Activated CD4-positive, alpha-beta T cell treated with anti-CD3 and anti-CD28 coated beads, Interleukin-2, amount 10 ng/mL, durations not matched to agents 24 days and 14 days (primary cell): ENCODE measurements around the gene HELZ2. TPM values are rescaled to one million over a fixed set of nuclear protein-coding genes. Genes with fewer than 3 reads are reported as not detected.
"Not testable (repeated sequence)": the region's sequence is repeated elsewhere in the genome, so short reads cannot be mapped to it uniquely, and the experiment has no call there.

Source experiments
- DNase-seq: peaks from one replicate; pipeline ENCODE4 v3.0.0; 2022
- H3K27ac Mint-ChIP-seq: one replicate; pipeline ENCODE4 v1.8.0; 2022; ENCODE audit warnings: mild to moderate bottlenecking, mixed read lengths
- H3K27me3 Mint-ChIP-seq: one replicate; pipeline ENCODE4 v1.8.0; 2022; ENCODE audit warnings: mixed read lengths
- H3K36me3 Mint-ChIP-seq: one replicate; pipeline ENCODE4 v1.8.0; 2022; ENCODE audit warnings: low read depth, mild to moderate bottlenecking, mixed read lengths
- H3K4me1 Mint-ChIP-seq: one replicate; pipeline ENCODE4 v1.8.0; 2021; ENCODE audit warnings: mixed read lengths
- H3K4me3 Mint-ChIP-seq: one replicate; pipeline ENCODE4 v1.8.0; 2022; ENCODE audit warnings: mild to moderate bottlenecking, moderate library complexity, mixed read lengths
- H3K9me3 Mint-ChIP-seq: one replicate; pipeline ENCODE4 v1.8.0; 2021; ENCODE audit warnings: mixed read lengths
- intact Hi-C: fragments of 100-400 bp; cut with micrococcal nuclease; formaldehyde crosslinking; loops from one replicate; pipeline ENCODE4 v1.15.1; 2023
- total RNA-seq: library from RNA; stranded (reverse); gene quantifications from 2 replicates; pipeline ENCODE4 v1.2.3, GENCODE V29; 2022

Gene HELZ2
- total RNA-seq, 1 donor from 2014 or later: 15.9 TPM

DNA sequence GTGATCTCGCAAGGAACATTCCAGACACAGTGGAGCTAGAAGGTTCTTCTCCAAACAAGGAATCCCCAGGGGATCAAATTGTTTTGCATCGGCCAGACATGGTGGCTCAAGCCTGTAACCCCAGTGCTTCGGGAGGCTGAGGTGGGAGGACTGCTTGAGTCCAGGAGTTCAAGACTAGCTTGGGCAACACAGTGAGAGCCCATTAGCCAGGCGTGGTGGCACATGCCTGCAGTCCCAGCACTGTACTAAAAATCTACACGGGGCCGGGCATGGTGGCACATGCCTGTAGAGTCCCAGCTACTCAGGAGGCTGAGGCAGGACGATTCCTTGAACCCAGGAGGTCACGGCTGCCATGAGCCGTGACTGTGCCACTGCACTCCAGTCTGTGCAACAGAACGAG, 37.6 kb upstream of the HELZ2 start:
- no peaks in the 10 kb centered on the region for H3K27me3 Mint-ChIP-seq
- H3K4me1 Mint-ChIP-seq: peaks cover 2% of the 10 kb centered on the region
- no peak overlapping the region for H3K4me3 Mint-ChIP-seq
- H3K27ac Mint-ChIP-seq: no peak overlapping the region
- intact Hi-C loops: no loop called here
- H3K36me3 Mint-ChIP-seq: peaks cover 23% of the 10 kb centered on the region
- no peak for DNase-seq
- no peaks in the 10 kb centered on the region for H3K9me3 Mint-ChIP-seq

DNA sequence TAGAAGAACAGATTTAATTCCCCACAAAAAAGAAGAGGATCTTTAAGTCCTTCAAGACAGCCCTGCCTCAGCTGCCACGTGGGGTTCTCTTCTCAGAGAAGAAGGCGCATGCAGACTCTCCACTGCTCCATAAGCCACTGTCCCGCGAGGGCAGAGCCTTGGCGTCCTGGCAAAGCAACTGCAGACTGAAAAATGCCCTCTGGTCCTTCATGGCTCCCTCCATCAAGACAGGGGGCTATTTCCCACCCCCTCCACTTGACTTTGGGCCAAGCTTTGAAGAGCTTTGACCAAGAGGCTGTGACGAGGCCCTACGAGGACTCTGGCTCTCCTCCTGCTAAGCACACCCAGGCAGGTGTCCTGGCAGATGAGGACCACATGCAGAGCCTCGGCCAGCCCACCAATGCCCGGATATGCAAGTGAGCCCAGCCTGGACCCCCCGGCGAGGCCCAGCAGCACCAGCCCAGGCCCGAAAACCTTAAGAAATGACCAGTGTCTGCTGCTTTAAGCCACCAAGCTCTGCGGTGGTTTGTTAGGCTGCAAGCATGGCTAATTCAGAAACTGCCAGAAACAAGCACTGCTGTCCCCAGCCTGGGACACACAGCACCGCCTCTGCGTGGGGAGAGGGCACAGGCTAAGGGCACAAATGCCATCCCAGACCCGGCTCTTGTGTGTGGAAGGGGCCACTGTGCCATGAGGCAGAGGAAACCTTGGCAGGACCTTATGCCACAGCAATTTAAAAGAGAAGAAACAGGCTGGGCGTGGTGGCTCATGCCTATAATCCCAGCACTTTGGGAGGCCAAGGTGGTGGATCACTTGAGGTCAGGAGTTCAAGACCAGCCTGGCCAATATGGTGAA, 36.8 kb upstream of the HELZ2 start:
- intact Hi-C loops: no loop called here
- no peak overlapping the region for H3K27ac Mint-ChIP-seq

DNA sequence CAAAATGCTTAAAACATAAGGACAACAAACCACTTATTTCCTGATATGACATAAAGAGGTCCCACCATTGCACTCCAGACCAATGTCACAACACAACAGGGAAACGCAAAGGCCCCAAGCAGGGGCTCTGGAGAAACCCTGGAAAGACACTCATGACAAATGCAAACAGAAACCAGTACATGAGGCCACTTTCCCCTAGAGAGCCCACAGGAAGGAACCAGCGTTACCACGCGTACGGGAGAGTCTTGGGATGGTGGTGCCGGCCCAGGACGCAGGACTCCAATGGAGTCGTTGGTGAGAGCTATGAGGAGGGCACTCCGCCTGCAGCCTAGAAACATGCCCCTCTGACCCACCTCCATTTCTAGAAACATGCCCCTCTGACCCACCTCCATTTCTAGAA, 32.6 kb upstream of the HELZ2 start:
- H3K9me3 Mint-ChIP-seq: no peaks in the 10 kb centered on the region
- peaks cover 31% of the 10 kb centered on the region for H3K36me3 Mint-ChIP-seq
- H3K4me1 Mint-ChIP-seq: peaks cover 2% of the 10 kb centered on the region
- no peak overlapping the region for H3K27ac Mint-ChIP-seq
- no peak for DNase-seq
- intact Hi-C loops: no loop called here
- no peaks in the 10 kb centered on the region for H3K27me3 Mint-ChIP-seq
- no peak overlapping the region for H3K4me3 Mint-ChIP-seq

More for the DNA sequence above, 36.8 kb upstream of the HELZ2 start:
- Mint-ChIP-seq H3K4me1 (peaks cover 2% of the 10 kb centered on the region), H3K9me3 (no peaks in the 10 kb centered on the region), H3K36me3 (peaks cover 23% of the 10 kb centered on the region), H3K27me3 (no peaks in the 10 kb centered on the region), H3K4me3 (no peak overlapping the region)
- no peak for DNase-seq

DNA sequence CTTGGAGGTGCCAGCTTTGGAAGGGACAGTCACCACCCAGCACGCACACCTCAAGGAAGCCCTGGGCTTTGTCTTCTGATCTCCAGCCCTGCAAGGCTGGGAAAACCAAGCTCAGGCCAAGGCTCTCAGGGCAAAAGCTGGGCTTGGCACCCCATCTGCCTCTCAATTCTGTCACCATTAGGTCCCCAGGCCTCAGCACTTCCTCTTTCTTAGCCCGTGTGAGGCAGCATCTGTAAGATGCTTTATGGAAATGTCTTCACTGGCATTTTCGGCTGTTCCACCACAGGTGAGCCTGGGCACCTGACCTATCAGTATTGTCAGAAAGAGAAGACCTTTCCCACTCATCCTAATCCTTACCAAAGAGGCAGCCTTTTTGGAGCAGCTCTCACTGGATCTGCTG, 28.3 kb upstream of the HELZ2 start:
- peaks cover 51% of the 10 kb centered on the region for H3K36me3 Mint-ChIP-seq
- peaks cover 3% of the 10 kb centered on the region for H3K4me1 Mint-ChIP-seq
- H3K27me3 Mint-ChIP-seq: no peaks in the 10 kb centered on the region

DNA sequence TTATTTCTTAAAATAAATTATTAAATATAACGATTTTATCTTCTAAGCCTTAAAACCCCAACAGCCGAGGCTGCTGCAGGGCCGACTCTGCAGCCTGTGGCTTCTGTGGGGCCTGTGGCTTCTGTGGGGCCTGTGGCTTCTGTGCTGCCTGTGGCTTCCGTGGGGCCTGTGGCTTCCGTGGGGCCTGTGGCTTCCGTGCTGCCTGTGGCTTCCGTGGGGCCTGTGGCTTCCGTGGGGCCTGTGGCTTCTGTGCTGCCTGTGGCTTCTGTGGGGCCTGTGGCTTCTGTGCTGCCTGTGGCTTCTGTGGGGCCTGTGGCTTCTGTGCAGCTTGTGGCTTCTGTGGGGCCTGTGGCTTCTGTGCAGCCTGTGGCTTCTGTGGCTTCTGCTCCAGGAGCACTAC, 27.6 kb upstream of the HELZ2 start:
- H3K27ac Mint-ChIP-seq, H3K27me3 Mint-ChIP-seq, intact Hi-C loops, H3K4me1 Mint-ChIP-seq, H3K9me3 Mint-ChIP-seq, H3K4me3 Mint-ChIP-seq: not testable (repeated sequence)
- H3K36me3 Mint-ChIP-seq: peaks cover 50% of the 10 kb centered on the region
- peak; percentile 70 for DNase-seq

More for the DNA sequence above, 28.3 kb upstream of the HELZ2 start:
- Mint-ChIP-seq H3K4me3 (no peak overlapping the region), H3K27ac (no peak overlapping the region), H3K9me3 (no peaks in the 10 kb centered on the region)
- no peak for DNase-seq
- intact Hi-C loops: no loop called here

DNA sequence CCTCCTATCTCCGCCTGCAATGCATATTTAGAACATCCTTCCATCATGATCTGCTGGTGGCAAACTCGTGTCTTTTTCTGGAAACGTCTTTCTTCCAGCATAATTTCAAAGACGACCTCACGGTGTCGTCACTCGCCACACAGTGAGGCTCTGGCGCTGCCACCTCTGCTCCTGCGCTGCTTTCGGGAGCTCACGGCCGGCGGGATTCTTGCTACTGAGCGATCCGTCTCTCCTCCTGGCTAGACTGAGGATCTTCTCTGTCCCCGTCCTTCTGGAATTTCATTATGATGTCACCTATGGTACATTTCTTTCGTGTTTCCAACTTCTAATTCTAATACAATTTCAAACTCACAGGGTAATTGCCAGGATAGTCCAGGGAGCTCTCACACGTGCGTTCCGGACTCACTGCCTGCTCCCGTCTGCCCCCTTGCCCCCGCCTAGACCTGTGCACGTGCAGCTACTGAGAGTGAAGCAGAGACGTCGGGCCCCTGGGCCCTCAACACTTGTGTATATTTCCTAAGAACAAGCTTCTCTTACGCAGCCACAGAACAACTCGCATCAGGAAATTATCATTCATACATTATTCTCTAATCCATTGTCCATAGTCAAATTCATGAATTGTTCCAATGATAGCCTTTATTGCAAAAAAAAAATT, 25.5 kb upstream of the HELZ2 start:
- H3K36me3 Mint-ChIP-seq: peaks cover 50% of the 10 kb centered on the region
- no peak for DNase-seq
- H3K4me1 Mint-ChIP-seq: peaks cover 3% of the 10 kb centered on the region
- no peaks in the 10 kb centered on the region for H3K27me3 Mint-ChIP-seq
- no peaks in the 10 kb centered on the region for H3K9me3 Mint-ChIP-seq
- H3K27ac Mint-ChIP-seq: no peak overlapping the region
- no peak overlapping the region for H3K4me3 Mint-ChIP-seq
- intact Hi-C loops: no loop called here

DNA sequence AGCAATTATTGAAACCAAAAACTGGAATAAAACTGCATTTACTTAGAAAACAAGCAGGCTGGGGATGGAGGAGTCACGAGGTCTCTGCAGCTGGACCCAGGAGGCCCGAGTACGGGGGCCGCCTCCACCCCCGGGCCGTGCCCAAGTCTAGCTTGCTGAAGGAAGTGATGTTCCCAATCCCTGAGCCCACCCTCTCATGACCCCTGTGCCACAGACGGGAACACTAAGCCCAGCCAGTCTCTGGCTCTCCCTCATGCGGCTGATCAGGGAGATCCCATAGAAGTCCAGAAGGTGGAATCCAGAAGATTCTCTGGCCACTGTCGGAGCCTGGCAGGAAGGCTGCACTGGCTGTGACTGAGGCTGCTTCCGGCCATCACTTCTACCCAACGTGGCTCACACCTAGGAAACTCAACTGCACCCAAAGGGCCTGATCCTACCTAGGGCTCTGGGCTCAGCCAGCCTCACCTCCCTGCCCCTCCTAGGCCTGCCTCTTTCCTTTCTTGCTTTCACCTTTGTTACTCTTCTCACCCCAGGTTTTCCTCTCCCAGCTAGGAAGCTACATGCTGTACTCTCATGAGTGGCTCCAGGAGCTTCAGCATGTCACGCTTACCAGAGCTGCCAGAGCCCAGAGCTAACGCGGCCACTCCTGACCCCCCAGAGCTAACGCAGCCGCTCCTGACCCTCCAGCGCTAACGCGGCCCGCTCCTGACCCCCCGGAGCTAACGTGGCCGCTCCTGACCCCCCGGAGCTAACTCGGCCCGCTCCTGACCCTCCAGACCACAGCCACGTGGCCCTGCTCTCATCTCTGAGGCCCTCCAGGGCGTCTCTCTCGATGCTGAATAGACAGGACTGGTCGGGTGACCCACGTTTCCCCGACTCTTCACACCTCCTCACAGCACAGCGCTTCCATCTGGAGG, 24.7 kb upstream of the HELZ2 start:
- H3K27me3 Mint-ChIP-seq: no peaks in the 10 kb centered on the region
- peaks cover 46% of the 10 kb centered on the region for H3K36me3 Mint-ChIP-seq
- no peak overlapping the region for H3K27ac Mint-ChIP-seq
- H3K4me1 Mint-ChIP-seq: peaks cover 3% of the 10 kb centered on the region
- DNase-seq: no peak
- no peak overlapping the region for H3K4me3 Mint-ChIP-seq
- intact Hi-C loops: no loop called here
- no peaks in the 10 kb centered on the region for H3K9me3 Mint-ChIP-seq

DNA sequence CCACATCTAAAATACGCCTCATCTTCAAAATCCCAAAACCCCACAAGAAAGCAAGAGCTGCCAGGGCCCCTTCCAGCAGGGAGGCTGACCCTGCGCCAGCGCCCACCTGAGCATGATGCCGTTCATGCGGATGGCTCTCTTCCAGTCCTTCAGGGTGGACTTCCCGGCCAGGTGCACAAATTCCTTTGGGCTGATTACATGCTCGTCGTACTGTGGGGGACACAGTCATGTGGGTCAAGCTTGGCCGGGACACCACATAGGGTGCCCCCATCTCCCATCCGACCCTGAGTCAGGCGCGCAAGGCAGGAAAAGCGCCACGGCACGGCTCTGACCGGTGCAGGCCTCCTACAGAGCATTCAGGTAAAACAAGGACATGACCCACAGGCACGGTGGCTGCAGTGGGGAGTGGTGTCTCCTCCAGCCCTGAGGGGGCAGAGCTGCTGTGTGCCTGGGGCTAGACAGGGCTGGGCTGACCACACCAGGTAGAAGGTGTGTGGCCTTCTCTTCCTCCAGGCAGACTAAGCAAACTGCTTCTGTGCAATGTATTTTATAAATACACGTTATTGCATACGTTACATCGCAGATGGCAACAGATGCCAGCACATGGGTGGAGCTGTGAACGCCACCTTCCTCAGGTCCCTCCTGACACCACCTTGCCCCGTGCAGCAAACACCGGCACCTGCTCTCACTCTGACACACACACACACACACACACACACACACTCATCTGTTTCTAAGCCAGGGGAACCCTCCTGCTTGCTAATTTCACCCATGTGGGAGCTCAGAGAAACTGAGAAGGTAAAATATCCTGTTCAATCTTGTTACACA, 23.8 kb upstream of the HELZ2 start:
- DNase-seq: no peak
- Mint-ChIP-seq H3K36me3 (peaks cover 49% of the 10 kb centered on the region), H3K27ac (no peak overlapping the region), H3K27me3 (no peaks in the 10 kb centered on the region), H3K4me1 (peaks cover 3% of the 10 kb centered on the region), H3K4me3 (no peak overlapping the region), H3K9me3 (no peaks in the 10 kb centered on the region)
- intact Hi-C loops: no loop called here

DNA sequence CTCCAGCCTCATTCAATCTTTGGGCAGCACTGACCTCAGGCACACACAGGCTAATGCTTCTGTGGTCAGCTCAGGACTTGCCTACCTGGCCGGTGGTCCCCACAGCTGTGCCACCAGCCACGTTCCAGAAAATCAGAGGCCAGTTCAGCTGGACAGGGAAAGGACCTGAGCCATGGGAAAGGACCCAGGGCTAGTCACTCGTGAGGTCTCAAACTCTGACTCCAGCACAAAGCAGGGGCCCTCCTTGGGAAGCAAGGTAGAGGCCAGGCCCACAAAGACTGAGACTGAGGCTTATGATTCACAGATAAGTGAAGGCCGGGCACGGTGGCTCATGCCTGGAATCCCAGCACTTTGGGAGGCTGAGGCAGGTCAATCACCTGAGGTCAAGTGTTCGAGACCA, 22.4 kb upstream of the HELZ2 start:
- Mint-ChIP-seq H3K27ac (no peak overlapping the region), H3K4me3 (no peak overlapping the region), H3K27me3 (no peaks in the 10 kb centered on the region), H3K4me1 (peaks cover 1% of the 10 kb centered on the region), H3K9me3 (no peaks in the 10 kb centered on the region), H3K36me3 (peaks cover 40% of the 10 kb centered on the region)
- intact Hi-C loops: no loop called here
- no peak for DNase-seq

DNA sequence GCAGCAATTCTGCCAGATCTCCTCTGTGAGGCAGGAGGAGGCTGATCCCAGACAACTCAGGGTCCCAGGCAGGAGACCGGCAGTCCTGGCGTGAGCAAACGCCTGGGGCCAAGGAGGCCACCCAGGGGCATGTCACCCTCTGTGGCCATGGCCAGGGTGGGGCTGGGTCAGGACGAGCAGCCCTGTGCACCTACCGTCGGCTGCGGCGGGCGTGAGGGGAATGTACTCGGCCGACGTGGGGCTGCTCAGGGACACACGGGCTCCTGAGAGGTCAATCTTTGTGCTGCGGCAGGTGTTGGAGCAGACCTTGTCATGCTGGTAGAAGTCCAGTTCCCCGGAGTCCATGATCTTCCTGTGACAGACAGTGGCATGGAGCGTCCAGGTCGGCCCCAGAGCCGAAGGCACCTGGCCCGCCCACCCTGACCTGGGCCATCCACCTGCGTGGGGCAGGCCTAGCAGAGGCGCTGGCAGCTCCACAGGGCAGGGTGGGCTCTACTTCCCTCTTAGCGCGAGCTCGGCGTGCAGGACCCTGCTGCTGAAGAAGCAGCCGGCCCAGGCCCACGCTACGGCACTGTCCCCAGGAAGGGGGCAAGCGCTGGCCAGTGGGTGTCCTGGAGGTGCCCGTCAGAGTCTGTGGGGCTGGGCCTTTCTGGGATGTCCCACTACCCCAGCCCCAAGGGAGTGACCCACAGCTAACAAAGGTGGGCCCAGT, 21.5 kb upstream of the HELZ2 start:
- no peak overlapping the region for H3K4me3 Mint-ChIP-seq
- intact Hi-C loops: no loop called here
- H3K27ac Mint-ChIP-seq: no peak overlapping the region
- H3K4me1 Mint-ChIP-seq: no peaks in the 10 kb centered on the region
- no peaks in the 10 kb centered on the region for H3K9me3 Mint-ChIP-seq
- DNase-seq: no peak
- peaks cover 39% of the 10 kb centered on the region for H3K36me3 Mint-ChIP-seq
- H3K27me3 Mint-ChIP-seq: no peaks in the 10 kb centered on the region

DNA sequence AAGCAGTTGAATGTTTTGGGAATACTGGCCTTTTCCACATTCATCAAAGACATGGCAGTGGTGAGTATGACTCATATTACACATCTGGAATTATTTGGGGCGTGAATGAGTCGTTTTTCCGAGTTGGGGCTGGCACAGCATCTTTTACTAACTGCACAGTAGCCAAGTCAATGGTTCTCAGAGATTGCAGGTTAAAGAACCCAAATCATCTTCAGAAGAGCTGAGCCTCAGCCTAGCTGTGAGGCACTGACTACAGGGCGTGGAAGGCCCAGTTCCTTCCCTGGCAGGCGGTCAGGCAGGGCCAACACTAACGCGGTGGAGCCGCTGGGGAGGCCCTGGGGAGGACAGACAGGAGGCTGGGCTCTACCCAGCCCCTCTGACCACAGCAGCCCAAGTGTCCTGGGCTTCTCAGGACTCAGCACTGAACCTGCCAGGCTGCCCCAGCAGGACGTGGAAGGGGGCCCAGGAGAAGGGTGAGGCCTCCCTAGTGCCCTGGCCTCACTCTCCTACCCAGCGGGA, 20.1 kb upstream of the HELZ2 start:
- no peaks in the 10 kb centered on the region for H3K9me3 Mint-ChIP-seq
- no peak overlapping the region for H3K27ac Mint-ChIP-seq
- no peak for DNase-seq
- H3K36me3 Mint-ChIP-seq: peaks cover 44% of the 10 kb centered on the region
- no peaks in the 10 kb centered on the region for H3K27me3 Mint-ChIP-seq
- intact Hi-C loops: no loop called here
- H3K4me1 Mint-ChIP-seq: no peaks in the 10 kb centered on the region
- H3K4me3 Mint-ChIP-seq: no peak overlapping the region

DNA sequence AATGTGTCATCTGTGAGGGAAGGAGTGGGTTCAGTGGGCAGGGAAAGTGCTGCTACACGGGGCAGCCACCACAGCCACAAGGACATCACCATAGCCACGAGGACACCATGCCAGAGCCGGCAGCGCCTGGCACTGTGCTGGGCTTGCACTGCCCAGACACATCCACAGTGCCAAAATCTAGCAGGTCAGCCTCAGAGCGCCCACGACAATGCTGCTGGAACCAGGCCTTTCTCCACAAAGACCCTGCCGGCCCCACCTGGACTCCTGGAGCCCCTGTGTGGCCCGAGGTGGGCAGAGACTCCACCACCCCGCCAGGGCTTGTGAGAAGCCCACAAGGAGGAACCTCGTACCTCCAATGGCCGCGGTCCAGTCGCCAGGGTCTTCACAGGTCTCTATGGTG, 18.6 kb upstream of the HELZ2 start:
- Mint-ChIP-seq H3K4me3 (no peak overlapping the region), H3K27ac (no peak overlapping the region), H3K4me1 (peaks cover 4% of the 10 kb centered on the region), H3K9me3 (no peaks in the 10 kb centered on the region), H3K36me3 (peaks cover 41% of the 10 kb centered on the region), H3K27me3 (no peaks in the 10 kb centered on the region)
- intact Hi-C loops: no loop called here
- no peak for DNase-seq
